Measurements from ENCODE around the gene PAAF1.

- TF ChIP-seq POLR2A (IDR thresholded peaks at IDR 0.05; ENCODE audit: low read depth, low read length) (no peak), POLR2AphosphoS5 (IDR thresholded peaks at IDR 0.05; ENCODE audit: low read depth, low read length) (no peak)
Observed at GRCh38 chr11:73866095-73866579, 10.7 kb upstream of the PAAF1 start.
